Thyroid gland (tissue), 4 donors: ENCODE data around the gene FARSA.

Source experiments
- POLR2A ChIP-seq, 2 donors: fragments of 450-650 bp; IDR thresholded peaks; one replicate each; pipeline ENCODE4 v1.6.1; 2017; ENCODE audit warnings: antibody characterized with exemption in 2 of 2, mild to moderate bottlenecking in 2 of 2, moderate library complexity in 1 of 2
- TF ChIP-seq, protein P1 (sequence below), 6 experiments: fragments of 200-600 bp in 3 of 6; fragments of 450-650 bp in 3 of 6; sonication (generic) in 3 of 6; IDR thresholded peaks; one replicate each; pipeline ENCODE4 v1.5.1; 2016 to 2019; ENCODE audit warnings: antibody characterized with exemption in 6 of 6, mild to moderate bottlenecking in 2 of 6, inconsistent platforms in 1 of 6, moderate library complexity in 1 of 6

DNA sequence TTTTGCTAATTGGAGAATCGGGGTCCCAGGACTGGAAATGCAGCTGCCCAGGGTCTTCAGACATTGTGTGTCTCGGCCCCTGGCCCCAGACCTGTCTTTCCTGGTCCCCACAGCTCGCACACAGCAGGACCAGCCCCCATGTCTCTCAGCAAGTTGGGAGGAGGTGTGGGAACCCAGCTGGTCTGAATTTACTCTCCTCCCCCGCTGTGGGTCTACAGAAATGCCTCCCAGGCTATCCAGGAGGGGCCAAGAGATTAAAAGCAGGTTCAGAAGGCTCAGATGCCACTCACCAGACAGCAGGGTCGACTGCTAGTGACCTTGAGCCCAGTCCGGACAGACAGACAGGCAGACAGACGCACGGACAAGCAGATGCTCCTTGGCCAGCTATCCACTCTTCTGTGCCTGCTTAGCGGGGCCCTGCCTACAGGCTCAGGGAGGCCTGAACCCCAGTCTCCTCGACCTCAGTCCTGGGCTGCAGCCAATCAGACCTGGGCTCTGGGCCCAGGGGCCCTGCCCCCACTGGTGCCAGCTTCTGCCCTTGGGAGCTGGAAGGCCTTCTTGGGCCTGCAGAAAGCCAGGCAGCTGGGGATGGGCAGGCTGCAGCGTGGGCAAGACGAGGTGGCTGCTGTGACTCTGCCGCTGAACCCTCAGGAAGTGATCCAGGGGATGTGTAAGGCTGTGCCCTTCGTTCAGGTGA, 35.9 kb upstream of the FARSA start, which contains the start of gene DAND5:
- TF ChIP-seq, protein P1, sequence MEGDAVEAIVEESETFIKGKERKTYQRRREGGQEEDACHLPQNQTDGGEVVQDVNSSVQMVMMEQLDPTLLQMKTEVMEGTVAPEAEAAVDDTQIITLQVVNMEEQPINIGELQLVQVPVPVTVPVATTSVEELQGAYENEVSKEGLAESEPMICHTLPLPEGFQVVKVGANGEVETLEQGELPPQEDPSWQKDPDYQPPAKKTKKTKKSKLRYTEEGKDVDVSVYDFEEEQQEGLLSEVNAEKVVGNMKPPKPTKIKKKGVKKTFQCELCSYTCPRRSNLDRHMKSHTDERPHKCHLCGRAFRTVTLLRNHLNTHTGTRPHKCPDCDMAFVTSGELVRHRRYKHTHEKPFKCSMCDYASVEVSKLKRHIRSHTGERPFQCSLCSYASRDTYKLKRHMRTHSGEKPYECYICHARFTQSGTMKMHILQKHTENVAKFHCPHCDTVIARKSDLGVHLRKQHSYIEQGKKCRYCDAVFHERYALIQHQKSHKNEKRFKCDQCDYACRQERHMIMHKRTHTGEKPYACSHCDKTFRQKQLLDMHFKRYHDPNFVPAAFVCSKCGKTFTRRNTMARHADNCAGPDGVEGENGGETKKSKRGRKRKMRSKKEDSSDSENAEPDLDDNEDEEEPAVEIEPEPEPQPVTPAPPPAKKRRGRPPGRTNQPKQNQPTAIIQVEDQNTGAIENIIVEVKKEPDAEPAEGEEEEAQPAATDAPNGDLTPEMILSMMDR (IDR thresholded peaks at IDR 0.05), result no peak
- TF ChIP-seq POLR2A (IDR thresholded peaks at IDR 0.05), result no peak
